Small intestine (tissue), 7 donors: ENCODE results near the gene ARL6IP4. TPM values are rescaled to one million over a fixed set of nuclear protein-coding genes. Genes with fewer than 3 reads are reported as not detected.
"Not testable (repeated sequence)": the region's sequence is repeated elsewhere in the genome, so short reads cannot be mapped to it uniquely, and the experiment has no call there.

ENCODE experiments used
- DNase-seq, 2 donors: peaks; one replicate each; pipeline versions ENCODE4 v3.0.0 to v3.0.0-alpha.2; 2013
- FAIRE-seq: peaks from 2 replicates; lab custom pipeline; 2012; peaks lifted over from hg19 to GRCh38; lab: Jason Lieb, UNC
- H3K27ac ChIP-seq, 3 donors: one replicate each; pipeline ENCODE4 v1.5.1; 2013; ENCODE audit warnings: low read length in 2 of 3, mild to moderate bottlenecking in 2 of 3, control low read depth in 1 of 3, inconsistent platforms in 1 of 3, low read depth in 1 of 3, moderate library complexity in 1 of 3
- H3K27me3 ChIP-seq, 3 donors: one replicate each; pipeline ENCODE4 v1.6.1; 2013; ENCODE audit warnings: low read length in 3 of 3, inconsistent platforms in 1 of 3; ENCODE audit not compliant: control insufficient read depth in 3 of 3, insufficient read depth in 3 of 3
- H3K36me3 ChIP-seq, 3 donors: one replicate each; pipeline ENCODE4 v1.6.1; 2013; ENCODE audit warnings: low read length in 3 of 3, inconsistent platforms in 1 of 3, low read depth in 1 of 3, mild to moderate bottlenecking in 1 of 3, moderate library complexity in 1 of 3; ENCODE audit not compliant: control insufficient read depth in 3 of 3, insufficient read depth in 2 of 3
- H3K4me1 ChIP-seq, 3 donors: one replicate each; pipeline ENCODE4 v1.6.1; 2013; ENCODE audit warnings: low read length in 2 of 3, inconsistent platforms in 1 of 3, low read depth in 1 of 3, mild to moderate bottlenecking in 1 of 3, moderate library complexity in 1 of 3; ENCODE audit not compliant: control insufficient read depth in 3 of 3, insufficient read depth in 2 of 3
- H3K4me3 ChIP-seq, 3 donors: one replicate each; pipeline ENCODE4 v1.5.1; 2013; ENCODE audit warnings: low read length in 3 of 3, control low read depth in 1 of 3, inconsistent platforms in 1 of 3, low read depth in 1 of 3, mild to moderate bottlenecking in 1 of 3, moderate library complexity in 1 of 3
- H3K9me3 ChIP-seq, 2 donors: one replicate each; pipeline ENCODE4 v1.6.1; 2013; ENCODE audit warnings: low read depth in 1 of 2, low read length in 1 of 2; ENCODE audit not compliant: control insufficient read depth in 2 of 2, insufficient read depth in 1 of 2
- WGBS, 3 donors: extraction: QIAGEN DNeasy Blood & Tissue Kit; methylation state at CpG; one replicate each; pipeline ENCODE4 v1.1.7; 2013; 5-methylcytosine and 5-hydroxymethylcytosine counted together
- polyA plus RNA-seq, 4 donors: library from polyadenylated mRNA; stranded (reverse) in 3 of 4; unstranded in 1 of 4; fragments of 200-250 nt in 3 of 4; fragments of 120-200 nt in 1 of 4; gene quantifications; one replicate each; pipeline versions ENCODE4 v1.2.1 to v1.2.3, GENCODE V29; 2013
- donor health status: healthy with polysubstance abuse.
- donor health status: control.
- donor health status: control.
- donor health status: Bipolar disorder and iron deficiency.
- donor health status: healthy.

Gene ARL6IP4
- polyA plus RNA-seq, 4 donors, result 197 to 434 (median 332) TPM

- no peak overlapping the region for H3K4me3 ChIP-seq
- 76 to 90% (median 83%) methylated on average over 1 of the region's 1 CpG for WGBS, 3 donors
- no peaks in the 10 kb centered on the region for H3K27me3 ChIP-seq
- no peak overlapping the region for H3K27ac ChIP-seq
- no peaks in the 10 kb centered on the region for H3K4me1 ChIP-seq
- no peak for DNase-seq
- no peaks in the 10 kb centered on the region for H3K9me3 ChIP-seq
- FAIRE-seq, result no peak
- peaks cover 0 to 75% (median 10%) of the 10 kb centered on the region in 3 donors for H3K36me3 ChIP-seq
Measured at GRCh38 chr12:123010110-123010509, 29.6 kb downstream of the ARL6IP4 start.

- WGBS, 3 donors, result 89 to 94% (median 94%) methylated on average over 4 of the region's 4 CpGs
- no peak overlapping the region for H3K4me3 ChIP-seq
- H3K4me1 ChIP-seq, result no peaks in the 10 kb centered on the region
- no peak for FAIRE-seq
- H3K9me3 ChIP-seq, result no peaks in the 10 kb centered on the region
- H3K36me3 ChIP-seq, result peaks cover 0 to 69% (median 10%) of the 10 kb centered on the region in 3 donors
- H3K27me3 ChIP-seq, result no peaks in the 10 kb centered on the region
- H3K27ac ChIP-seq, result no peak overlapping the region
- no peak for DNase-seq
Measured at GRCh38 chr12:123010681-123011080, 30.2 kb downstream of the ARL6IP4 start.

GRCh38 chr12:123011701-123012100, 31.2 kb downstream of the ARL6IP4 start:
- FAIRE-seq (no peak), DNase-seq (no peak)
- 87 to 91% (median 90%) methylated on average over 6 of the region's 6 CpGs for WGBS, 3 donors
- no peak overlapping the region for H3K27ac ChIP-seq
- peaks cover 0 to 68% (median 8%) of the 10 kb centered on the region in 3 donors for H3K36me3 ChIP-seq
- H3K27me3 ChIP-seq, result no peaks in the 10 kb centered on the region
- H3K9me3 ChIP-seq, result no peaks in the 10 kb centered on the region
- no peaks in the 10 kb centered on the region for H3K4me1 ChIP-seq
- H3K4me3 ChIP-seq, result no peak overlapping the region

- 94 to 97% (median 96%) methylated on average over 19 of the region's 19 CpGs for WGBS, 3 donors
- no peak for FAIRE-seq
- peaks cover 0 to 51% (median 7%) of the 10 kb centered on the region in 3 donors for H3K36me3 ChIP-seq
- H3K4me1 ChIP-seq, result peaks cover 0 to 5% (median 0%) of the 10 kb centered on the region in 3 donors
- H3K4me3 ChIP-seq, result no peak overlapping the region
- no peak overlapping the region for H3K27ac ChIP-seq
- no peaks in the 10 kb centered on the region for H3K9me3 ChIP-seq
- DNase-seq, result no peak
- H3K27me3 ChIP-seq, result no peaks in the 10 kb centered on the region
Measured at GRCh38 chr12:123013185-123014095, 33.0 kb downstream of the ARL6IP4 start.

GRCh38 chr12:123014473-123014872, 34.0 kb downstream of the ARL6IP4 start:
- WGBS, 3 donors, result 95 to 100% (median 98%) methylated on average over 4 of the region's 4 CpGs
- not testable (repeated sequence) for H3K27me3 ChIP-seq, H3K4me3 ChIP-seq, H3K9me3 ChIP-seq, DNase-seq, FAIRE-seq, H3K27ac ChIP-seq
- peaks cover 0 to 11% (median 2%) of the 10 kb centered on the region in 3 donors for H3K4me1 ChIP-seq
- peaks cover 0 to 42% (median 7%) of the 10 kb centered on the region in 3 donors for H3K36me3 ChIP-seq

GRCh38 chr12:123017753-123018152, 37.3 kb downstream of the ARL6IP4 start:
- Histone ChIP-seq H3K36me3 (peaks cover 0 to 11% (median 0%) of the 10 kb centered on the region in 3 donors), H3K4me1 (peaks cover 0 to 29% (median 9%) of the 10 kb centered on the region in 3 donors), H3K27ac (no peak overlapping the region), H3K4me3 (no peak overlapping the region), H3K9me3 (no peaks in the 10 kb centered on the region), H3K27me3 (no peaks in the 10 kb centered on the region)
- DNase-seq (no peak), FAIRE-seq (no peak)
- 91 to 100% (median 100%) methylated on average over 1 of the region's 1 CpG for WGBS, 3 donors

GRCh38 chr12:123019841-123020138, 39.3 kb downstream of the ARL6IP4 start:
- H3K27ac ChIP-seq, result peak overlapping the region in 1 of 3 donors; percentile 79
- no peaks in the 10 kb centered on the region for H3K27me3 ChIP-seq
- H3K9me3 ChIP-seq, result no peaks in the 10 kb centered on the region
- no peaks in the 10 kb centered on the region for H3K36me3 ChIP-seq
- WGBS, 3 donors, result 65 to 92% (median 90%) methylated on average over 2 of the region's 2 CpGs
- FAIRE-seq (no peak), DNase-seq (no peak)
- H3K4me3 ChIP-seq, result no peak overlapping the region
- H3K4me1 ChIP-seq, result peaks cover 0 to 29% (median 9%) of the 10 kb centered on the region in 3 donors

GRCh38 chr12:123021688-123022604, 41.5 kb downstream of the ARL6IP4 start:
- Histone ChIP-seq H3K9me3 (no peaks in the 10 kb centered on the region), H3K36me3 (peaks cover 0 to 10% (median 0%) of the 10 kb centered on the region in 3 donors), H3K4me1 (peaks cover 0 to 29% (median 9%) of the 10 kb centered on the region in 3 donors), H3K4me3 (no peak overlapping the region), H3K27me3 (no peaks in the 10 kb centered on the region), H3K27ac (no peak overlapping the region)
- no peak for FAIRE-seq
- WGBS, 3 donors, result 88 to 95% (median 88%) methylated on average over 18 of the region's 18 CpGs
- no peak for DNase-seq
